HuH-7 (cell line): Measurements from ENCODE around the gene PTPRN2.
"Not testable (repeated sequence)": the region's sequence is repeated elsewhere in the genome, so short reads cannot be mapped to it uniquely, and the experiment has no call there.

ENCODE experiments used
- DNase-seq: peaks from one replicate; pipeline ENCODE4 v3.0.0; 2011; ENCODE audit warnings: low spot score

The PTPRN2 gene

DNA sequence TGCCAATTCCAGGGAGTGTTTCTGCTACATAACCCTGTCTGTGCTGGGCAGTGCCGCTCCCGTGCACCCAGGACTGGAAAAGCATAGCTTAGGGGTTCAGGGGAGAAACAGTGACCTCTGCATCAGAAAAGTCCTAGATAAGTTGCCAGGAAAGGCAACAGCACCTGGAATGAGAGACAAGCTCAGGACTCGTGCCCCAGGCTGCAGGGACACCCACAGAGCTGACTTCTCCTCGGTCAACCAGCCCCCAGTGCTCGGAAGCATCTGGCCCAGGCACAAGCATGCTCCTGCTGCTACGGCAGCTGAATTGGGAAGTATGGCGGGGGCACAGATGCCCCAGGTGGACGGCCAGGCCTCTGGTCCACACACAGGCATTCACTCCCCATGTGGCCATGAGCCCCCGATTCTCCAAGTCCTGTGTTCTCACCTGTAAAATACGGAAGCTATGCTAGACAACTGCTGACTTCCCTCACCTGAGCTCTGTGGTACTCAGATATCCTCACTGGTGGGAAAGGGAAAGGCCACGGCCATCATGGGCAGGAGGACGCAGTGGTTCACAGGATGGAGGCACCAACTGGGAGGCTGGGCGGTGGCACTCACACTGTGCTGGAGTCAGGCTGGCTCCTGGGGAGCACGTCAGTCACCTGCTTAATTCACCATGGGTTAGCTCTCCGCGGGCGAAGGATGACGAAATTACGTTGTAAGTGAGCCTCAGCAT is 220.5 kb downstream of the PTPRN2 start:
- DNase-seq = no peak

DNA sequence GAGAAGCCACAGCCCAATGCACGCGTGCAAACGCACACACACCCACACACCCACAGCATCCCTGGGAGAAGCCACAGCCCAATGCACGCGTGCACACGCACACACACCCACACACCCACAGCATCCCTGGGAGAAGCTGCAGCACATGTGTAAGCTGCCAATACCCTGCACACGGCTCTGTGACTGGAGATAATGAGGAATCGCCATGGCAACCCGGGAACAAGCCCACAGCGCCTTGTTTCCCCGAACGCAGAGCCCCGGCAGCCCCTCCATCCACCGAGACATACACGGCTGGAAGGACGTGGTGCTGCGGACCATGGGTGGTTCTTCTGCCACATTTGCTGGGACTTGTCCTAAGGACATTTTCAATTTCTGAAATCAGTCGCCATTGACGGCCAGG is 221.3 kb downstream of the PTPRN2 start:
- DNase-seq = no peak

DNA sequence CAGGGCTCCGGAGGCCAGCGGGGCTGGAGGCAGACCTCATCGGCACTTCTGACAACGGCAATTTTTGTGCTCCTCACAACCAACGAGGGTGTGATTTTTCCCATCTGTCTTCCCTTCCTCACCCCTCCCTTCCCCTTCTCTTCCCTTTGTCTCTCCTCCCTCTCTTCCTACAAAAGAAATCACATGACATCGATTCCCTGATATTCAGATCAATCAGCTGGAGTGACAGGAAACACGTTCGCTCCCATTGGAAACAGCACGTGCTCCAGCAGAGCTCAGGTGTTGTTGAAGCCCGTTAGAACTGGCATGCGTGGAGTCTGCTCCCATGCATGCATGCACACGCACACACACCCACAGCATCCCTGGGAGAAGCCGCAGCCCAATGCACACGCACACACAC is 222.4 kb downstream of the PTPRN2 start:
- DNase-seq = no peak

DNA sequence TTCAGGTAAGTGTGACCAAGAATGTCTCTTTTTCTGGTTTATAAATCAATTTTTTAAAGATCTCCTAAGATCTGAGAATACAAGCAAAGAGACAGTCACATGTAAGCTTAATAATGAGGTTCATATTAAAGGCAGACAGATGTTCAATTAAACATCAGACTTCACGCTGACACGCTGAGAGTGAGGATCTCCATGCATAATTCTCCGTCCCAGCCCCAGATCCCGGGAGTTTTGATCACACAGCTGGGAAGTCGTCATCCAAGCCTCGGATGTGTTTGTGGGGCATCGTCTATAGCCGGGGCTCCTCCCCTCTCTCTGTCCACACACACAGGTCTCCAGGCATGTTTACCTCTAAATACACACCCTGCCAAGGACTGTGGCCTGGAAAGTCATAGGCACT is 223.2 kb downstream of the PTPRN2 start:
- no peak for DNase-seq

DNA sequence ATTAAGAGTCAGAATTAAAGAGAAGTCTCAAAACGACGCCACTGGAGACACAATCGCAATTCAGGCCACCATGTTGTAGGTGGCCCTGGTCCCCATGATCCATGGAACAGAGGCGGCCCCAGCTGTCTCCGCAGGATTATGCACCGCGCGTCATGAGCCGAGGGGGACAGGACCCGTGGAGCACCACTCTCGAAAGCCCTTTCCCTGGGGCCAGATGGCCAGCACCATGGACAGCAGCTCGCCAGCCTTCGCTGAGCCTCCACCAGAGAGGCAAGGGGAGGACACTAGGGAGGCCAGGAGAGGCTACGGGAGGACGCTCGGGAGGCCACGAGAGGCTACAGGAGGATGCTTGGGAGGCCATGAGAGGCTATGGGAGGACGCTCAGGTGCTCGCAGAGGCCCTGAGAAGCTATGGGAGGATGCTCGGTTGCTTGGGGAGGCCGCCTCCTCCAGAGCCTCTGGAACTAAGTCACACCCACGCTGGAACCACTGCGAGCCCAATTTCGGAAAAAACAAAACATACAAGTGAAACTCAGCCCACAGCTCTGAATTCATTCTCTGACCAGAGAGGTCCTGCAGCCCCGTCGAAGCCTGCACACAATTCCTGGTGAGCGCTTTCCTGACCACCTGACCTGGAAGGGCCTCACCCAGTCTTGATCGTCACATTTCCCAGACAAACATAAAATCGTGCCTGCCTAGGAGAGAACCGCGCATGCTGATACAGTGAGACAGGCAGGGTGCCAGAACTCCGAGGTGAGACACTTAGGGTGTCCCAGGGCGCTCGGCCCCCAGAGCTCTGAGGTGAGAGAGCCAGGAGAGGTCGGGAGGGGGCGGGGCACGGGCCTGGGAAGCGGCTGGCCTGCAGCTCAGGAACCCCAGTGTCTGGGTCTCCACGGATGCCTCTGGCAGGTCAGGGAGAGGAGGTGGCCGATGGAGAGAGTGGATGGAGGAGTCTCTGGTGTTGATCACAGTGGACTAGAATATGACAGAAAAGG is 224.4 kb downstream of the PTPRN2 start:
- peak; percentile 36 for DNase-seq

DNA sequence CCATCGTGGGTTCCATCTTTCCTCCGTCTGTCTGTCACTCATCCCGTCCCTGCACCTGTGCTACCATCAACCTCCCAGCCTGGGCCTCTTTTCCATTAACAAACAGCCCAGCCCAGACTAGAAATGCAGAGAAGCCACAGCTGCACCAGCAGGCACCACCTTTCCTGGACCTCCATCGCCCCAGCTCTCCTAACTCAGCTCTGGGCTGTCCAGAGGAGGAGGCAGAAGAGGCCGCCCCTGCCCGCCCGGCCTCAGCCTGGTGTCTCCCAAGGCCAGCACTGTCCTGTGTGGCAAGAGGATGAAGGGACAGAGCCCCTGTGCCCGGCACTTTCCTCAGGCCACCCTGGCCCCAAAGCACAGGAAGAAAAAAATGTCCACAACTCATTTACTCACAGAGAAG is 225.6 kb downstream of the PTPRN2 start:
- DNase-seq = no peak

DNA sequence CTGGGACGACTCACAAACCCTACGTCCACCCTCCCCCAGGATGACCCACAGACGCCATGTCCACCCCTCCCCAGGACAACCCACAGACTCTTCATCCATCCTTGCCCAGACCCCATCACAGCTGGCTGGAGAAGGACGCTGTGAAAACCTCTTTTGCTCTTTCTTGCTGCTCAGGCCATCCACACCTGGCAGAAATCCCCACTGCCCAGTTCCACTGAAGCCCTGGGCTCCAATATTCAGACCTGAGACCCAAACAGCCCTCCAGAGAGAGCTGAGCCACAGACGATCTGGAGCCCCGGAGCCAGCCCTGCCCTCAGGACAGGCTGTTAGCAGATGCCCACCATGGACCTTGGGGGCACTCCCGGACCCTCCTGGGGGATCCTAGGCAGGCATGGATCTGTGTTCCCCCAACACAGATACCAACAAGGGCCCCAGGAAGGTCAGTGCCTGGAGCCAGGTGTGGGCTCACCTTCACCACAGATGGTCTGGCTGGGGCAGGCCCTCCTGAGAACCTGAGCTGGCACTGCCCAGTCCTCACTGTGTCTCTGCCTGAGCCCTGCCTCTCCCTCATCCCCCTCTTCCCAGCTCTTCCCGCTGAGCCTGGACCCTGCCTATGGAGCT is 226.2 kb downstream of the PTPRN2 start:
- DNase-seq = no peak

DNA sequence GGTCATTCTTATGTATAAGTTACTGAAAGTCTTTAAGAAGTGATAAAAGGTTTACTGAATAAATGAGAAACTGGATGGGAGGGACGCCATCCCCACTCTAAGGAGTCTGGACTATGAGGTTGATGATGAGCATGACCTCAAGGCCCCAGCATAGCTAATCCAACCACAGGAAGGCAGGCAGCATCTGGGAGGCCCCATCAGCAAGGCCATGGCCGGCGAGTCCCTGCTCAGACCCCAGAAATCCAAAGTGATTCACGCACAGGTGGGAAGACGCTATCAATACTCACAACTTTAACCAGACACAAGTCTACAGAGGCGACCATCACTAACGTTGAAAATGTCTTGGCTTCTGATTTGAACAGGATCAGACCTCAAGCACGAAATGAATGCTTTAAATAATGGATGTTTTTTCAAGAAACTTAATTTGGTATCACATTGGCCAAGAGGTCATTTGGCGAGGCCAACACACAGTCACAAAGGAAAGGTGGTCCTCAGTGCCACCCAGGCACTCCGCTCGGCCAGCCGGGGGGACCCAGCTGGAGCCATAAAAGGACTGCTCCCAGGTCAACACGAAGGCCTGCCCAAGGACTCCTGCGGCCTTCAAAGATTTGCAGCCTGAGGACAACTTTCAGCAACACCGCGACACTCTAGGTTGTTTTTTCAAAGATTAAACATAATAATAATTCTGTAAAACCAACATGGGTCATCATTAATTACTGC is 228.5 kb downstream of the PTPRN2 start:
- no peak for DNase-seq

DNA sequence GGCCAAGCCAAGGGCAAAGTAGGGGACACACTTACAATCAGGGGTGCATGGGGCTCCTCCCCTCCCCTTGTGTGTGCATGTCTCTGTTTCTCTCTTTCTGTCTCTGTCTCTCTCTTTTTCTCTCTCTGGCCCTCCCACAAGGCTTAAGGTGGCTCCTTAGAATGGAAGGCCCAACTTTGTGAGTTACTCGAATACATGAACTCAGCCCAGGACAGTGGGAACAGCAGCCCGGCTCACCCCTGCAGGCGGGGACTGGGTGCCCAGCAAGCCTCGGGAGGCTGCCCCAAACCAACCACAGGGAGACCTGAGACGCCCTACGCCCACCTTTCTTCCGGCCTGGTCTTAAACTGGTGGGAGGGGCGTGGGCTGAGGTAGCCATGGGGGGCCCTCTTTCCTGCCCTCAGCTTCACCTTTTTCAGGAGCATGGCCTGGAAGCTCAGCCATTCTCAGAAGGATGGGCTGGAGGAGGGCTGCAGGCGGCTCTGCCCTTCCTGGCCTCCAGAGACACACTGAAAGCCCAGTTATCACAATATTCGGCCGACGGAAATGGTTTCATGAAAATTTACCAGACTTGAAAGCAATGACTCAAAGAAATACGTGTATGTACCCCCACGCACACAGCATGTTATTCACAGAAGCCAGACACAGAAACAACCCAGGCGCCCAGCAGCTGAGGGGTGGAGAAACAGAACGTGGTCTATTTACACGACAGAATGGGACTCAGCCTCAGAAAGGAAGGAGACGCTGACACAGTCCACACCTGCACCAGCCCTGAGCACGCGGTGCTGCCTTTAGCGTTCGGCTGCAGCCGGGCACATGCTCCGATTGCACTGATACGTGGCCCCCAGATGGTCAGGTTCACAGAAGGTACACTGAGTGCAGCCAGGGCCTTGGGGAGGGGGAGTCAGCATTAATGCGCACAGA is 229.5 kb downstream of the PTPRN2 start:
- DNase-seq = no peak

DNA sequence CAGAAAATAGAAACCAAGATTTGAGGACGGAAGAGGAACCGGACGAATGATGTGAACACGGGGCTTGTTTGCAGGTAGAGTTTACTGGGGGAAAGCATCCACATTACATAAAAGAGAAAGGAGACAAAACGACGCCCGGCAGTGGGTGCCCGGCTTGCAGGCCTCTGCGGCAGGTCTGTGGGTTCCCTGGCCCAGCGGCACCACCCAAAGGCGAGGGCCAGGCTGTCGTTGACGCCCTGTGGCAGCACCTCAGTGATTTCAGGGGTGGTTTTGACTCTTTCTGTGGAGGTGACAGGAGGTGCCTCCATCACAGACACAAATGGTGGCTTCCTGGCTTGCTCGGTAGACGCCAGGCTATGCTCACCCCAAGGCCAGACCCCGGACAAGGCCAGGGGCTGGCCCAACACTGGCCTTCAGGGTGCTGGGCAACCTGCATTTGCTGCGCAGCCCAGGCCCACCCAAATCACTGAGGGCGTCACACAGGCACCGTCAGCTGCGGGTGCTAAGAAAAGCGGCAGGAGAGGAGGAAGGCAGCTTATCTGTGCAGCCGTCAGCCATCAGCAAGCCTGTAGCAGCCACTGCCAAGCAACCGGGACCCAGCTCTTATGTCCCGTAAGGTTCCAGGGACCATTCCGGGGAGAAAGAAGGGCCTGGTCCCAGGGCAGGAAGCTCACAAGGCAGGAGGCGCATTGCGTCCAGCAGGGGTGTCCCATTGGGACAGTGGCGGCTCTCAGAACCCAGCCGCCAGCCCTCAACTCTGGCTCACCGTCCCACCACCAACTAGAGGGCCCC is 230.3 kb downstream of the PTPRN2 start:
- DNase-seq = no peak

DNA sequence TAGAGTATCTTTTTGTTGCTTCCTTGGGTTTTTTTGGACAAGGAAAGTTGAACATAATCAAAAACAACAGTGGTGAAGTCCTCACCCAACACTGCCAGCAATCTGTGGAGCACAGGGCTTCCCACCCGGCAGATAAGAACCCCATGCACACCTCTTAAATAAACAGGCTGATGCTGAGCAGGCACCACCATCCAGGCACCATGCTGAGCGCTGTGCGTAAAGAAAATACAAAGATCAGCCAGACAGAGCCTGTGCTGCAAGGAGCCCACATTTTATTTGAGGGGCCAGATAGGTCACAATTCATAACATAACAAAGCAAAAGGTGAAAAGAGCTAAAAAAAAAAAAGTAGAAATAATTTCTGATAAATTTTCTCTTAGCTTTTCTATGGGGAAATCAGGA is 231.2 kb downstream of the PTPRN2 start:
- no peak for DNase-seq

DNA sequence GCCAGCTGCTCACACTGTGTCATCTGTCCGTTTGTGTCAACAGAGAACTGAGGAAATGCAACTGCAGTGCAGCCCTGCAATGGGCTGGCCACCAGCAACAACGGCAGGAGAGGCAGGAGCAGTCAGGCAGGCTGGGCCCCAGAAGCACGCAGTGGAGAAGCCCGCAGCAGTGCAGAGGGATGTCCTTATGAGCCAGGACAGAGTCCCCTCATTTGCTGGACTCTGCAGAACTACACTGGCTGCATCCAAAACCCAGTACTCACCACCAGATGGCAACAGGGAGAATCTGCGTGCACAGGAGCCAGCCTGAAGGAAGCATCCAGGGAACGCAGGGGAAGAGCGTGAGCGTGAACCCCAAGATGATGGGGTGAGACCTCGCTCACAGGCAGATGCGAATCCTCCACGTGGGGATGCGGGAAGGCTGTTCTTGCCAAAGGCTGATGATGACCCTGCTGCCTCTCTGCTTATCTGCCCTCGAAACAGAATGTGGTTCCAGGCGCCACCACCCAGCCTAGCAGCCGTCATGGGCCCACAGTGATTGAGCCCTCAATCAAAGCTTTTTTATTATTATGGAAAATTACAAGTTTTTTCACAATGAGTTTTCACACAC is 232.1 kb downstream of the PTPRN2 start:
- peak; percentile 46 for DNase-seq

DNA sequence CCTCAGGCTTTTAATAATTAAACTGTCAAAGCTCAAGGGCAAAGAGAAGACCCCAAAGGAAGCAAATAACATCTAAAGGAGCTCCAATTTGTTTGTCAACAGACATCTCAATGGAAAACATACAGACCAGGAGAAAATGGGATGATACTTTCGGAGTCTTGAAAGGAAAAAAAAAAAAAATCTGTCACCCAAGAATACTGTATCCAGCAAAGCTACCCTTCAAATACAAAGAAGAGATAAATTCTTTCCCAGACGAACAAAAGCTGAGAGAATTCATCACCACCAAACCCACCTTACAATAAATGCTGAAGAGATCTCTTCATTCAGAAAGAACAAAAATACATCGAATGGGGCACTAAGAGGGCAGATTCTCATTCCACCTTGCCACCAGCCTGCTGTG is 232.8 kb downstream of the PTPRN2 start:
- DNase-seq = no peak

DNA sequence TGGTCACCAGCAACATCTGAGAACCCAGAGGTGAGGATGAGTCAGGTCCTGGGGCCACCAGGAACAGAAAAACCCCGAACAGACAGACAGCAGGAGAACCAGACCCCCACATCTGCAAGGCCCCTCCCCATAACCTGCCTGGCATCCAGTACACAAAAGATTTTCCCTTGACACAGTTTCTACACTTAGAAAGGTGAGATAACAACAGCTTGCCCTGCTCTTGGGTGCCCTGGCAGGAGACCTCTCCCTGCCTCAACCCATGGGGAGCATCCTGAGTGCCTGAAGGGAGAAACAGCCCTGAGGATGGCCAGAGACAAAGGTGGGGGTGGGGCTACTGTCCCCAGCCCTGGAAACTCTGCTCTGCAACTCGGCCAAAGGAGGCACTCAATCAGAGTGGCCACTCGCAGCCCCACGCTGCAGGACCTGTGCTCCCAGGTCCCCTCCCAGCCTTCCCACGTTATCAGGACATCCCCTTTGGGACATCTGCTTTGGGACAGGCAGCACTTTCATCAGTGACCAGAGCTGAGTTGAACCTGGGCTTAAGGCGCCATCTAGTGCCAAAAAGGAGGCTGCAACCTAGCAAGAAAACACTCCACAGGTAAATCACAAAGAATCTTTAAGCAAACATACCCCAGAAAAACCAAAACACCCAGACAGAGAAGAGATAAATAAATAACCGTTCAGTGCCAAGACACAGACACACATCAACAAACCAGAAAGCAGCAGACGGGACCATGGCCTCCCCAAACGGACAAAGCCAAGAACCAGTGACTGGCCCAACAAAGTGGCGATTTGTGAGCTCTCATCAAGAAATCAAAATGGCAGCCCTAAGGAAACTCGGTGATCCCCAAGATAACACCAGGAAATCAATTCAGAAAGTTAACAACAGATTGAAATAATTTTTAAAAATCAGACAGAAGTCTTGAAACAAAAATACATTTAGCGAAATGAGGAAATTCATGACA is 233.7 kb downstream of the PTPRN2 start:
- peak; percentile 63 for DNase-seq

DNA sequence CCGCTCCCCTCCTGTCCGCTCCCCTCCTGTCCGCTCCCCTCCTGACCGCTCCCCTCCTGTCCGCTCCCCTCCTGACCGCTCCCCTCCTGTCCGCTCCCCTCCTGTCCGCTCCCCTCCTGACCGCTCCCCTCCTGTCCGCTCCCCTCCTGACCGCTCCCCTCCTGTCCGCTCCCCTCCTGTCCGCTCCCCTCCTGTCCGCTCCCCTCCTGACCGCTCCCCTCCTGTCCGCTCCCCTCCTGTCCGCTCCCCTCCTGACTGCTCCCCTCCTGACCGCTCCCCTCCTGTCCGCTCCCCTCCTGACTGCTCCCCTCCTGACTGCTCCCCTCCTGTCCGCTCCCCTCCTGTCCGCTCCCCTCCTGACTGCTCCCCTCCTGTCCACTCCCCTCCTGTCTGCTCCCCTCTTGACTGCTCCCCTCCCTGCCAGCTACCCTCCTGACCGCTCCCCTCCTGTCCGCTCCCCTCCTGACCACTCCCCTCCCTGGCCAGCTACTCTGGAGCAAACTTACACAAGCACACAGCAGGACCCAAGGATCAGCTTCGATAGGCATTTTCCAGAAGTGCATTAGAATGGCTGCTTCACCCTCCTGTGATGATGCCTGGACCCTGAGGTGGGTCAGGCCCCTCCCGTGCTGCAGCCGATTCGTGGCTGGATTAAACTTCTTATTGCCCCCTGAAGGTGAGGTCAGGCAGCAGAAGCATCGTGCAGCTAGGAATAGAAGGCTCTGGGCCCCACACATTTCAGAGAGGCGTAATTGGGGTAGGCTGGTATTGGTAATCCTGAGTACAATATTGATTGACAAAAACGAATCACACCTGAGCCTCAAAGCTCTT is 235.5 kb downstream of the PTPRN2 start:
- DNase-seq = not testable (repeated sequence)

DNA sequence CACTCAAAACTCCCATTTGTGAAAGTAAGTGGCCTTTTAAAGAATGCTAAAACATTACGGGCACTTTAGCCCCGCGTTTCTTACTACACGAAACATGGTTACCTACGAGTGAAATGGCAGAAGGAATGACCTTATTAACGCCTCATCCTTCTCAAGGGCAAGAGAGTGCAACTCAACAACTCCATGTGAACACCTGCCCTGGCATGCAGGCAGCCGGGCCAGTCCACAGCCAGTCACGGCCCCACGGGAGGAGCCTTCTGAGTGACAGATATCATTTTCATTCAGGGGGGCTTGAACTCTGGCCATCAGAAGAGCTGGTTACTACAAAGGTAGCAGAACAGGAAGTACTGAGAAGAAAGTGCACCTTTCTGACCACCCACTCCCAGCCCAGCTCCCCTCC is 236.1 kb downstream of the PTPRN2 start:
- DNase-seq = no peak

DNA sequence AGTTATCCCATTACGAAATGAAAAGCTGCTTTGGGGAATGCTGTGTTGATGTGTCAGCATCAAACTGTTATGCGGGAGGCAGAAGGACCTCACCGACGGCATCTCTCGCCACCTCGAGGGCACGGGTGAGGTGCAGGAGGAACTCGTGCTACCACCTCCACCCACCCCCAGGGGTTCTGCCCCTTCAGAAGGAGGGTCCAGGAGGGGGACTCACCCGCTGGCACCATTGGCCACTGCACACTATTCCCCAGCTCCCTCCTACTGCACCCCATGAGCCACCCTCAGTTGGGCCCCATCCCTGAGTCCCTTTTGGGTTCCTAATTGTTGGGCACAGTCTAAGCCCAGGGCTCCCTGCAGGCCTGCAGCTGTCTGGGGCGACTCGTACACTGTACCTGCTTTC is 236.6 kb downstream of the PTPRN2 start:
- no peak for DNase-seq
